HepG2 (cell line): ENCODE results near the gene NME7. TPM values are rescaled to one million over a fixed set of nuclear protein-coding genes. Genes with fewer than 3 reads are reported as not detected.

Experiments used
- ADNP ChIP-seq: sonication (generic); formaldehyde crosslinking; IDR thresholded peaks from 2 replicates; pipeline ENCODE4 v1.4.0; 2020; ENCODE audit warnings: missing genetic modification reagents
- GFI1 ChIP-seq: sonication (generic); formaldehyde crosslinking; IDR thresholded peaks from 2 replicates; pipeline ENCODE4 v1.5.0; 2020; ENCODE audit warnings: missing genetic modification reagents, mild to moderate bottlenecking, borderline replicate concordance
- HNF4A ChIP-seq: sonication (generic); formaldehyde crosslinking; IDR thresholded peaks from 2 replicates; pipeline ENCODE4 v1.4.0; 2020; ENCODE audit warnings: missing genetic modification reagents
- IRX3 ChIP-seq: sonication (generic); formaldehyde crosslinking; IDR thresholded peaks from 2 replicates; pipeline ENCODE4 v1.8.1; 2023; ENCODE audit warnings: mild to moderate bottlenecking, low read depth, missing genetic modification reagents, borderline replicate concordance
- KLF6 ChIP-seq: IDR thresholded peaks from 2 replicates; pipeline ENCODE4 v1.8.0; 2016; ENCODE audit warnings: missing biosample characterization, missing genetic modification reagents
- NONO ChIP-seq, 2 experiments: fragments of 450-650 bp in 1 of 2; sonication (generic) in 1 of 2; formaldehyde crosslinking in 1 of 2; IDR thresholded peaks in 1 of 2; conservative IDR thresholded peaks in 1 of 2; 2 replicates each; pipeline versions ENCODE4 v1.6.1 to v1.8.0; 2017 to 2022; ENCODE audit warnings: mild to moderate bottlenecking in 1 of 2, missing genetic modification reagents in 1 of 2, moderate library complexity in 1 of 2
- NR2F6 ChIP-seq, 2 experiments: IDR thresholded peaks; 2 replicates each; pipeline ENCODE4 v1.6.1; 2016; ENCODE audit warnings: antibody characterized with exemption in 1 of 2, mild to moderate bottlenecking in 1 of 2
- RAD21 ChIP-seq: fragments of 450-650 bp; formaldehyde crosslinking; IDR thresholded peaks from 2 replicates; pipeline ENCODE4 v1.5.0; 2020; ENCODE audit warnings: mild to moderate bottlenecking
- SKI ChIP-seq: fragments of 450-650 bp; IDR thresholded peaks from one replicate; pipeline ENCODE4 v1.6.1; 2018; ENCODE audit warnings: mild to moderate bottlenecking; ENCODE audit not compliant: partially characterized antibody
- STAG1 ChIP-seq: sonication (generic); formaldehyde crosslinking; IDR thresholded peaks from 2 replicates; pipeline ENCODE4 v1.4.0; 2020; ENCODE audit warnings: missing genetic modification reagents
- THAP9 ChIP-seq: sonication (generic); formaldehyde crosslinking; IDR thresholded peaks from 2 replicates; pipeline ENCODE4; 2020; ENCODE audit warnings: missing genetic modification reagents, mild to moderate bottlenecking, borderline replicate concordance
- XRCC5 ChIP-seq: fragments of 200-400 bp; formaldehyde crosslinking; optimal IDR thresholded peaks from 2 replicates; pipeline ENCODE3; 2017; ENCODE audit warnings: mild to moderate bottlenecking, low read length
- ZKSCAN8 ChIP-seq: IDR thresholded peaks from 2 replicates; pipeline ENCODE4 v1.6.1; 2016; ENCODE audit warnings: borderline replicate concordance, missing genetic modification reagents, missing compliant biosample characterization
- ZNF263 ChIP-seq: sonication (generic); formaldehyde crosslinking; IDR thresholded peaks from 2 replicates; pipeline ENCODE4 v1.4.0; 2020; ENCODE audit warnings: missing genetic modification reagents
- ZNF292 ChIP-seq: sonication (generic); formaldehyde crosslinking; IDR thresholded peaks from 2 replicates; pipeline ENCODE4 v1.8.1; 2022; ENCODE audit warnings: mild to moderate bottlenecking, low read depth, missing genetic modification reagents, borderline replicate concordance
- ZNF460 ChIP-seq: sonication (generic); formaldehyde crosslinking; IDR thresholded peaks from 2 replicates; pipeline ENCODE4 v1.5.1; 2020; ENCODE audit warnings: missing genetic modification reagents, mild to moderate bottlenecking, borderline replicate concordance
- ZNF607 ChIP-seq: sonication (generic); formaldehyde crosslinking; IDR thresholded peaks from 2 replicates; pipeline ENCODE4 v1.5.1; 2020; ENCODE audit warnings: missing genetic modification reagents, mild to moderate bottlenecking, borderline replicate concordance
- polyA plus RNA-seq, 8 experiments: library from polyadenylated mRNA; depleted of rRNA in 3 of 8; stranded (reverse) in 7 of 8; unstranded in 1 of 8; fragments of >200 nt; fragmentation: Illumina TruSeq in 4 of 8; extraction: Trizol in 4 of 8; gene quantifications; 2 replicates each; pipeline versions ENCODE4 v1.2.1 to v1.2.3, GENCODE V29; 2011 to 2016; ENCODE audit warnings: low read depth in 4 of 8, missing spikeins in 1 of 8, mixed read lengths in 1 of 8; ENCODE audit not compliant: insufficient read depth in 1 of 8
- total RNA-seq, 5 experiments: library from RNA; depleted of rRNA; stranded (reverse); fragments of >200 nt; fragmentation: Illumina TruSeq; extraction: Trizol; gene quantifications; 2 replicates each; pipeline ENCODE4 v1.2.3, GENCODE V29; 2016; ENCODE audit warnings: low read depth in 1 of 5
- TF ChIP-seq, protein P1 (sequence below): IDR thresholded peaks from 2 replicates; pipeline ENCODE4 v1.6.1; 2016; ENCODE audit warnings: low read depth, missing genetic modification reagents, missing compliant biosample characterization
- TF ChIP-seq, protein P2 (sequence below): sonication (generic); formaldehyde crosslinking; IDR thresholded peaks from 2 replicates; pipeline ENCODE4 v1.4.0; 2020; ENCODE audit warnings: missing genetic modification reagents

NME7 gene
- total and polyA plus RNA-seq, 2 of the 13 experiments (the other 11 are each of a cell fraction or from before 2014, with no cell fraction given) = 9.4 to 22.5 TPM

- TF ChIP-seq, protein P1, sequence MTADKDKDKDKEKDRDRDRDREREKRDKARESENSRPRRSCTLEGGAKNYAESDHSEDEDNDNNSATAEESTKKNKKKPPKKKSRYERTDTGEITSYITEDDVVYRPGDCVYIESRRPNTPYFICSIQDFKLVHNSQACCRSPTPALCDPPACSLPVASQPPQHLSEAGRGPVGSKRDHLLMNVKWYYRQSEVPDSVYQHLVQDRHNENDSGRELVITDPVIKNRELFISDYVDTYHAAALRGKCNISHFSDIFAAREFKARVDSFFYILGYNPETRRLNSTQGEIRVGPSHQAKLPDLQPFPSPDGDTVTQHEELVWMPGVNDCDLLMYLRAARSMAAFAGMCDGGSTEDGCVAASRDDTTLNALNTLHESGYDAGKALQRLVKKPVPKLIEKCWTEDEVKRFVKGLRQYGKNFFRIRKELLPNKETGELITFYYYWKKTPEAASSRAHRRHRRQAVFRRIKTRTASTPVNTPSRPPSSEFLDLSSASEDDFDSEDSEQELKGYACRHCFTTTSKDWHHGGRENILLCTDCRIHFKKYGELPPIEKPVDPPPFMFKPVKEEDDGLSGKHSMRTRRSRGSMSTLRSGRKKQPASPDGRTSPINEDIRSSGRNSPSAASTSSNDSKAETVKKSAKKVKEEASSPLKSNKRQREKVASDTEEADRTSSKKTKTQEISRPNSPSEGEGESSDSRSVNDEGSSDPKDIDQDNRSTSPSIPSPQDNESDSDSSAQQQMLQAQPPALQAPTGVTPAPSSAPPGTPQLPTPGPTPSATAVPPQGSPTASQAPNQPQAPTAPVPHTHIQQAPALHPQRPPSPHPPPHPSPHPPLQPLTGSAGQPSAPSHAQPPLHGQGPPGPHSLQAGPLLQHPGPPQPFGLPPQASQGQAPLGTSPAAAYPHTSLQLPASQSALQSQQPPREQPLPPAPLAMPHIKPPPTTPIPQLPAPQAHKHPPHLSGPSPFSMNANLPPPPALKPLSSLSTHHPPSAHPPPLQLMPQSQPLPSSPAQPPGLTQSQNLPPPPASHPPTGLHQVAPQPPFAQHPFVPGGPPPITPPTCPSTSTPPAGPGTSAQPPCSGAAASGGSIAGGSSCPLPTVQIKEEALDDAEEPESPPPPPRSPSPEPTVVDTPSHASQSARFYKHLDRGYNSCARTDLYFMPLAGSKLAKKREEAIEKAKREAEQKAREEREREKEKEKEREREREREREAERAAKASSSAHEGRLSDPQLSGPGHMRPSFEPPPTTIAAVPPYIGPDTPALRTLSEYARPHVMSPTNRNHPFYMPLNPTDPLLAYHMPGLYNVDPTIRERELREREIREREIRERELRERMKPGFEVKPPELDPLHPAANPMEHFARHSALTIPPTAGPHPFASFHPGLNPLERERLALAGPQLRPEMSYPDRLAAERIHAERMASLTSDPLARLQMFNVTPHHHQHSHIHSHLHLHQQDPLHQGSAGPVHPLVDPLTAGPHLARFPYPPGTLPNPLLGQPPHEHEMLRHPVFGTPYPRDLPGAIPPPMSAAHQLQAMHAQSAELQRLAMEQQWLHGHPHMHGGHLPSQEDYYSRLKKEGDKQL (CRISPR knock-in tag) = peak; percentile 55; the same call in 1 of the 2 replicates
- no peak for TF ChIP-seq NR2F6 (IDR thresholded peaks at IDR 0.05)
- TF ChIP-seq NR2F6 (CRISPR knock-in tag; IDR thresholded peaks at IDR 0.05) = peak; percentile 78
- TF ChIP-seq RAD21 (CRISPR knock-in tag) = peak; percentile 64
- peak; percentile 79 for TF ChIP-seq ZNF607 (CRISPR knock-in tag)
- TF ChIP-seq NONO (IDR thresholded peaks at IDR 0.05) = no peak
- peak; percentile 78 for TF ChIP-seq NONO (CRISPR knock-in tag; conservative IDR thresholded peaks at IDR 0.05)
- peak; percentile 42 for TF ChIP-seq XRCC5
- TF ChIP-seq SKI = peak; percentile 64
- TF ChIP-seq STAG1 = peak; percentile 43; the same call in 1 of the 2 replicates
- TF ChIP-seq ZNF263 = peak; percentile 69
- TF ChIP-seq IRX3 (CRISPR knock-in tag) = no peak; the same call in 1 of the 2 replicates
- TF ChIP-seq KLF6 (CRISPR knock-in tag) = no peak; the same call in 1 of the 2 replicates
- peak; percentile 60 for TF ChIP-seq GFI1 (CRISPR knock-in tag)
- TF ChIP-seq, protein P2, sequence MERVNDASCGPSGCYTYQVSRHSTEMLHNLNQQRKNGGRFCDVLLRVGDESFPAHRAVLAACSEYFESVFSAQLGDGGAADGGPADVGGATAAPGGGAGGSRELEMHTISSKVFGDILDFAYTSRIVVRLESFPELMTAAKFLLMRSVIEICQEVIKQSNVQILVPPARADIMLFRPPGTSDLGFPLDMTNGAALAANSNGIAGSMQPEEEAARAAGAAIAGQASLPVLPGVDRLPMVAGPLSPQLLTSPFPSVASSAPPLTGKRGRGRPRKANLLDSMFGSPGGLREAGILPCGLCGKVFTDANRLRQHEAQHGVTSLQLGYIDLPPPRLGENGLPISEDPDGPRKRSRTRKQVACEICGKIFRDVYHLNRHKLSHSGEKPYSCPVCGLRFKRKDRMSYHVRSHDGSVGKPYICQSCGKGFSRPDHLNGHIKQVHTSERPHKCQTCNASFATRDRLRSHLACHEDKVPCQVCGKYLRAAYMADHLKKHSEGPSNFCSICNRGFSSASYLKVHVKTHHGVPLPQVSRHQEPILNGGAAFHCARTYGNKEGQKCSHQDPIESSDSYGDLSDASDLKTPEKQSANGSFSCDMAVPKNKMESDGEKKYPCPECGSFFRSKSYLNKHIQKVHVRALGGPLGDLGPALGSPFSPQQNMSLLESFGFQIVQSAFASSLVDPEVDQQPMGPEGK = peak; percentile 99
- TF ChIP-seq ADNP (CRISPR knock-in tag) = no peak
- TF ChIP-seq ZKSCAN8 (CRISPR knock-in tag) = 0 out of 2 replicates have a peak, but pooled peaks have one; percentile 58
- peak; percentile 42; the same call in 1 of the 2 replicates for TF ChIP-seq ZNF460 (CRISPR knock-in tag)
- TF ChIP-seq ZNF292 = peak; percentile 85
- peak; percentile 93 for TF ChIP-seq HNF4A (CRISPR knock-in tag)
- 0 out of 2 replicates have a peak, but pooled peaks have one; percentile 15 for TF ChIP-seq THAP9 (CRISPR knock-in tag)
These were observed 262.0 kb downstream of the NME7 start (continued) for GRCh38 chr1:169105434-169106094.
